Hypothalamus (tissue), 51 donors: ENCODE data around the gene CMIP.

Experiments used
- DNase-seq, 51 donors: peaks; one replicate each; lab custom pipeline; 2025; lab: John Stamatoyannopoulos, UW

CMIP gene

GRCh38 chr16:81445966-81446906 lies 1.6 kb downstream of the CMIP start:
- peak in 8 of 51 donors; percentile 9 to 65 (median 36) for DNase-seq

DNA sequence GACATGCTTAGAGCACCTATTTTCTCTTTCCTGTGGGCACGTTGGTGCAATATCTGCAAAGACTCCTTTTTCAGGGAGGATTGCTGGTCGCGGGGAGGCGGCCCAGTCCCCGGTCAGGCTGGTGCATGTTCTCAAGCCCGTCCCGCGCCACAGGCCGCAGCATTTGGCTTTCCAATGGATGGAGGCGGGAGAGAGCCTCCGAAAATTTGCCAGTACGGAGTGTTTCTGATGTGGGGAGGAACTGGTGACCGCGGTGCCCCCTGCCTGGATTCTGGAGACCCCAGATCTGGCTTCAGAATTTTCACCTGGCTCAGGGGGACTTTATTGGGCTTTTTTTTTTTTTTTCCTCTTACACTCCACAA lies 2.3 kb downstream of the CMIP start:
- DNase-seq, result peak in 7 of 51 donors; percentile 19 to 47 (median 32)

DNA sequence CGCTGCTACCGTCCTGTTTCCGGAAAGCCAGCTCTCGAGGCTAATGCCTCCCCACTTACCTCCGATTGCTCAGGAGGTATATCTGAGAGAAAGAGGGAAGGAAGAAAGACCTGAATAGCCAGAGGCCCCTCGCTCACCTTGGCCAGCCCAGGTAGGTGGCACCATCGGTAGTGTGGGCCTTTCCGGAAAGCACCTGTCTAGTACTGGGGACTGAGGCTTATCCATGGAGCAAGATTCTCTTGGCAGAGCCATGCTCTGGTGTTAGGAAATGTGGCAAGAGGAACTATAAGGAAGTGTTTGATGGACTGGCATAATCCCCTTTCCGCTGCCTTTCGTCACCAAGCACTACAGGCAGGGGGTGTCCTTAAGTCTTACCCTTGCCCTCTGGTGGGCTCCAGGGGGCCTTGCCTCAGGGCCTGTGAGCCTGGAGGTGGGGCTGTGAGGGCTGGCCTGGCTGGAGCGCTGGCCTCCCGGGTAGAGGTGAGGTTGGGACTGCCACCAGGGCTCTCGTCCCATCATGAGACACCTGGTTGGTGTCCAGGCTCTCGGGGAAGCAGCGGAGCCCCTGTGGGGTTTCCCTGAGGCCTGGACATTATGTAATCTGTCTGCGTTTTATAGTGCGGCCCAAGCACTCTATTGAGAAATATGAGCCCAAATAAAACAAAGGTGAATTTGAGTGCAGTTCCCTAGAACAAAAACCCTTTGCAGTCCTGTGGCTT lies 2.9 kb downstream of the CMIP start:
- peak in 4 of 51 donors; percentile 19 to 55 (median 46) for DNase-seq

- DNase-seq, result peak in 1 of 51 donors; percentile 14
Observed at GRCh38 chr16:81448154-81449131, 3.8 kb downstream of the CMIP start.

GRCh38 chr16:81449241-81449640 lies 4.6 kb downstream of the CMIP start:
- DNase-seq, result no peak

DNA sequence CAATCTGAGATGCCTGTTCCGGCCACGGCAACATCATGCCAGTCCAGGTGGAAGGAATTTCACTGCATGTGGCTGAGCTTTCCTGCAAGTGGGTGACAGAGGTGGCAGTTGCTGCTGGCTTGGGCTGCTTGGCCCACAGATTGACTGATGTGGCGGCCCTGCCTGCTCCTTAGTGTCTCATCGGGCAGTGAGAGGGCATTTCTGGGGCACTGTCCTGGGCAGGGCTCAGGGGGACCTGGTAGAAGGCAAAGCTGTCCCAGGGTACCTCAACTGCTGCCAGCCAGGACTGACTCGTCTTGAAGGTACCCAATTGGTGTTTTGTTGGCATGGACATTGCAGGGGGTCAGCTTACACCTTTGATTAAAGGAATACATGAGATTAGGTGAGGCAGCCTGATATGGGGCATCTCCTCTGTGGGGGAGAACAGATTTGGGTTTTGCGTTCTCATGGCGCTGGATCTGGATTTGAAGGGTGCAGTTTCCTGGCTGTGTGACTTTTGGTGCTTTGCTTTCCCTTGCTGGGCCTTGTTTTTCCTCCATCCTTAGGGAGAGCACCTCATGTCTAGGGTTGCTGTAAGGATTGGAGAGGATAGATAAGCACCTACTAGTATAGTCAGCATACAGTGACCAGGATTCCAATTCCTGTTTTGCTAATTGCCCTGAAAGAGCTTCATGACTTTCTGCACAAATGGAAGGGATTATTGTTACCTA lies 5.4 kb downstream of the CMIP start:
- DNase-seq, result no peak

- DNase-seq, result no peak
Observed at GRCh38 chr16:81450783-81451491, 6.3 kb downstream of the CMIP start.

DNA sequence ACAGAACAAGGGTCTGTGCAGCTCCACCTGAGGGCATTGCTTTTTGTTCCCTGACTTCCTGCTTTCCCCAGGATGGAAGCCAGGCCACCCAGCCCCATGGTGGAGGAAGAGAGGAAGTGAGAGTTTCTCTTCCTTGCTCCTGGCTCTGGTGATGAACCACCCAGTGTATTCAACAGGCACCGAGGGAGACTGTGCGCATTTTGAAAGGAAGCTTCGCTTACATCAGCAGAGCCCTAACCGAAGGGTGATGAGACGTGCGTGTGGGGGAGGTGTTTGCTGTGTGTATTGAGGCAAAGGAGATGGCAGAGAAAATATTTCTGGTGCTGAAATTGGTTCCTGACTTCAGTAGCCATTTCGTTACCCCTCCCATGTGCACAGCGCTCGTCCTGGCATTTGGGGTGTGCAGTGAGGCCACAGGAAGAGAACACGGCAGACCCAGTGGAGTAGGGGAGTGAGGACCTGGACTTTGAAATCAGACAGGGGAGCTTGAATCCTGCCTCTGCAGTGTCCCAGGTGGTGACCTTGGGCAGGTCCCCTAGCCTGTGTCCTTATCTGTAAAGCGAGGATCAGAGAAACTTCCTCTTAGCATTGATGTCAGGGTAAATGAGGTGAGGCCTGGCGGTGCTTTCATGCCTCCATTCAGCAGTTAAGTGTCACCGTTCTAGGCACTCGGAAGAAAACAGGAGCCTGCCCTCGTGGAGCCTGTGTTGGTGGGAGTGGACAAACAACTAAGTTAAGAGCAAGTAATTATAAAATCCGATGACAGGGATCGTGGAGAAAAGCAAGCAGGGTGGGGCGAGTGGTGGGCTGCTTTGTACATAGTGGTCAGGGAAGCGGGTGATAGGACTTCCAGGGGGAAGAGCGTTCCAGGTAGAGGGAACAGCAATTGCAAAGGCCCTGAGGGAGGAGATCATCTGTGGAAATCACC lies 7.4 kb downstream of the CMIP start:
- DNase-seq, result peak in 18 of 51 donors; percentile 17 to 74 (median 31)

DNA sequence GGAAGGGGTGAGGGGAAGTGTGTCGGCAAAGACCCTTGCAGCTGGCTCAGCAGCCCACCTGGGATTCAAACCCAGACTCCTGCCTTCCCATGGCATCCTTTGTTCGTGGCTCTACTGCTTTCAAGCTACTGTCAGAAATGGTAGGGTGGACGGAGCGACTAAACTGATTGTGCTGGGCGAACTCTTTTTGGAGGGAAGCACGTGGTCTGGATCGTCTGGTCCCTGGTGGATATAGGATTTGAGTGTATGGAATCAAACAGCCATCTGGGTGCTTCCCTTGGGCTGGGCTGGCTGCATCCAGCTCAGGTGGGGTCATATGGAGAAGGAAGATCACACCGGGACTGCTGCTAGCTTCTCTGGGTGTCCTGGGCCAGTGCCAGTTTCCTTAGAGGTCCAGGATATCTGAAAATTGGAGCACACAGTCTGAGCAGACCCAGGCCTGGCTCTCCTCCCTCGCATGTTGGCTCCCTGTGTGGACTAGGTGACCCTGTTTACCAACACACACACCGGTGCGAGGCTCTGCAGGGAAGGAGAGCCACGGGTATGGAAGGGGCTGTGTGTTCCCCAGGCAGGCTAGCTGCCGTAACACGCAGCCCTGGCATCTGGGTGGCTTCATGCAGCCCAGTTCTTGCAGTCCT lies 8.6 kb downstream of the CMIP start:
- no peak for DNase-seq

DNA sequence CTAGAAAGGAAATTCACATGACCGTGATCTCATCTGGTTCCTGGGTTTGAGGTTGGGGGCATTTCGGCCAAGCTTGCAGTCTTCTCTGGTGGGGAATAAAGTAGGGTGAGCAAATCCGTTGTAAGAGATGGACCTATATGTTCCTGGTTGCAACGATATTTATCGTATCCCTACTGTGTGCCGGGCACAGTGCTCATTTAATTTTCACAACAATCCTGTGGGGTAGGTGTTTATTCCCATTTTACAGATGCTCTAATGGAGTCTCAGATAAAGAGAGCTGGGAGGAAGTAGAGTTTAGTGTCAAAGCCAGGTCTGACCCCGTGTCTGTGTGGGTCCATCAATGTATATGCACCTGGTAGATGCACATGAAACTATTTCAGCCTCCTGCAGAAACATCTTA lies 9.4 kb downstream of the CMIP start:
- no peak for DNase-seq

- no peak for DNase-seq
Observed at GRCh38 chr16:81455006-81455405, 10.4 kb downstream of the CMIP start.

DNA sequence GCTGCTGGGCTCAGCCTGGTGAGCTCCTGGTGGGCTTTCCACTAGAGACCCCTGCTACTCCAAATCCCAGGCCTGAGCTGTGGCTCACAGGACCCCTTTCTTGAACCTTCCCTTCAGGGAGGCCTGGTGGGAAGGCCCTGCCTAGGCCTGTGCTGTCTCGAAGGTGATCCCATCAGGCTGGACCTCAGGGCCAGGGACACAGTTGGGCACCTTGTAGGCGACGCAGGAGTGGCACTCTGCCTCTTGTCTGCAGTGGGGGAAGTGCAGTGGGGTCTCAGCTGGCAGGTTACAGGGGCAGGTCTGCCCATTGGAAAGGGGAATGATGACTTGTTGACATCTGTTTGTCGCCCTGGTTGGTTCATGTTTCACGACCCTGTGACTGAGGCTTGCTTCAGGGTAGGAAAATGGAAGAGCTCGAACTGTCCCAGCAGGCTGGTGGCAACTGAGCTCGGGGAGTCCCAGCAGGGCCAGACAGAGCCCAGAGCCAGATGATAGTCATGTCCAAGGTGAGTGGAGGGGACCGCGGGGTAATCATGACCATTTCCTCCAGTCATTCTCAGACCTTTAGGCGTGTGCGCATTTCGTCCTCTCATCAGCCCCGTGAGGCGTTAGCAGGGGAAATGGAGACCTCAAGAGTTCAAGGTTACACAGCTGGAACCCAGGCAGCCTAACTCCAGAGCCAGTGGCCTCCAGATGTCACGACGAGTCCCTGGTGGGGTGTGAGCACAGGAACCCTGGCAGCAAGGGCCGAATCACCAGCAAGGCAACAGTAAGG lies 11.3 kb downstream of the CMIP start:
- no peak for DNase-seq

DNA sequence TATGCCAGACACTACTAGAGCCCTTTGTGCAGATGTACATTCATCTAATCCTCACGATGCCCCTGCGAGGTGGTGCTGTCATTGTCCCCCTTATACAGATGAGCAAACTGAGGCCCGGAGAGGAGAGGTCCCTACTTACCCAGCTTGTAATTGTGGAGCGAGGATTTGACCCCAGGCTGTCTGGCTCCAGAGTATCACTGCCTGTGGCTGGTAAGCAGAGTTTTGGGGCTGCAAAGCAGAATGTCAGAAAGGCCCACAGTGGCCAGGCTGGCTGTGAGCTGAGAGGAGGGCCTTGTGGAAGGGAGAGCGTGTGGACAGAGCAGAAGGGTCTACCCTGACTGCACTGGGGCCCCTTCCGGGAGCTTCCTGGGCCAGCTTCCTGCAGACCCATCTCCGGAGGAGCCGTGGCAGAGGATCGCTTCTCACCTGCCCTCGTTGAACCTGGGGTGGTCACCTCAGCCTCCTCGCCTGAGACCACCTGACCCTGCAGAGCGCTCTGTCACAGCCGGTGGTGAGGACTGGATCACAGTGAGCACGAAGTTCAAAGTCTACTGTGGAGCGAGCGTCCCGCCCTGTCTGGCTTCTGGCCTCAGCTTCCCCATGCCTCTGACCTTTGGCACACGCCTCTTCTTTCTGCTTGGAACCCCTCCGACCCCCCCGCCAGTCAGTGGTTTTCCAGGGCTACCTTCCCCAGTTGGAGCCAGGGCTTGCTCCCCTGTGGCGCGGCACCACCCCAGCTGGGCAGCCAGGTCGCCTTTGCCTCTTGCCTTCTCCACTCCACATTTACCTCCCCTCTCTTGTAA lies 12.1 kb downstream of the CMIP start:
- DNase-seq, result no peak

GRCh38 chr16:81457326-81458133 lies 12.9 kb downstream of the CMIP start:
- DNase-seq, result peak in 1 of 51 donors; percentile 14

DNA sequence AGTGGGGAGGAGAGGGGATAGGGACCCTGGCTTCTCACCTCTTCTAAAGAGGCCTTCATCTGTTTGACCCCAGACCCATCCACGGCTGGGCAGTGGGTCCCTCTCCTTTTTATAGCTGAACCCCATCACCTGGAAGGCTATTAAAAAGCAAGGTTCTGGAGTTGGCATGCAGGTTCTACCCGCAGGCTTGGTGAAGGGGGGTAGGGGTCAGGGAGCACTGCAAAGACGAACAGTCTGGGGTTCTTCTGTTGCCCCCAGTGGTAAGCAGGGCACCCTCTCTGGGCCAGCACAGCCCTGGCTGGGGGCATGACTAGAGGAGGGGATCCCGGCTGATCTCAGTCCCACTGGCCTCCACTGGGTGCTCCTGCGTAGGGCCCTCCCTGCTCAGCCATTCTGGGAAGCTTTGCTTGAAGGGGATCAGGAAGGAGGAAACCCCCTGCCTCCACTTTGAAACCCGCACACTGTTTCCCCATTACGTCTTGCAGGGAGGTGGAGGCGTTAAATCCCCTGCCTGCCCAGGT lies 13.6 kb downstream of the CMIP start:
- no peak for DNase-seq
